MM.1S (cell line): ENCODE results near the gene ALDOA.

ENCODE experiments used
- DNase-seq: peaks from one replicate; pipeline ENCODE4 v3.0.0-alpha.2; 2015
- H2AFZ ChIP-seq: fragments of 300-600 bp; sonication (generic); 2 replicates; pipeline ENCODE4 v1.6.0; 2016; ENCODE audit warnings: antibody characterized with exemption, low read length
- H3F3A ChIP-seq: fragments of 300-600 bp; sonication (generic); 2 replicates; pipeline ENCODE4 v1.6.1; 2016; ENCODE audit warnings: mild to moderate bottlenecking, antibody characterized with exemption, low read length, moderate library complexity, mixed read lengths; ENCODE audit not compliant: insufficient read depth
- H3K27ac ChIP-seq: fragments of 300-600 bp; sonication (generic); 2 replicates; pipeline ENCODE4 v1.5.1; 2016; ENCODE audit warnings: mild to moderate bottlenecking, low read length
- H3K27me3 ChIP-seq: fragments of 300-600 bp; sonication (generic); replicated peaks from 2 replicates; pipeline ENCODE4 v1.6.0; 2016; ENCODE audit warnings: low read length; ENCODE audit not compliant: insufficient read depth
- H3K36me3 ChIP-seq: fragments of 300-600 bp; sonication (generic); replicated peaks from 2 replicates; pipeline ENCODE4 v1.6.1; 2016; ENCODE audit warnings: mild to moderate bottlenecking, low read length, mixed read lengths; ENCODE audit not compliant: insufficient read depth
- H3K4me1 ChIP-seq: fragments of 300-600 bp; sonication (generic); 2 replicates; pipeline ENCODE4 v1.6.1; 2016; ENCODE audit warnings: low read length, mixed read lengths
- H3K4me2 ChIP-seq: fragments of 300-600 bp; sonication (generic); 2 replicates; pipeline ENCODE4 v1.6.0; 2016; ENCODE audit warnings: low read depth, low read length
- H3K4me3 ChIP-seq: fragments of 300-600 bp; sonication (generic); 2 replicates; pipeline ENCODE4 v1.5.1; 2016; ENCODE audit warnings: low read length, mixed read lengths
- H3K79me2 ChIP-seq: fragments of 300-600 bp; sonication (generic); 2 replicates; pipeline ENCODE4 v1.6.1; 2016; ENCODE audit warnings: mixed run types, low read length, mixed read lengths
- H3K9ac ChIP-seq: fragments of 300-600 bp; sonication (generic); 2 replicates; pipeline ENCODE4 v1.6.1; 2016; ENCODE audit warnings: low read length, mixed read lengths
- H3K9me2 ChIP-seq: fragments of 300-600 bp; sonication (generic); replicated peaks from 2 replicates; pipeline ENCODE4 v1.6.1; 2016; ENCODE audit warnings: mild to moderate bottlenecking, low read length, mixed read lengths; ENCODE audit not compliant: insufficient read depth
- H3K9me3 ChIP-seq: fragments of 300-600 bp; sonication (generic); replicated peaks from 2 replicates; pipeline ENCODE4 v1.6.1; 2016; ENCODE audit warnings: mild to moderate bottlenecking, low read length, mixed read lengths; ENCODE audit not compliant: insufficient read depth
- H4K20me1 ChIP-seq: fragments of 300-600 bp; sonication (generic); 2 replicates; pipeline ENCODE4 v1.6.1; 2016; ENCODE audit warnings: mild to moderate bottlenecking, low read length, moderate library complexity, mixed read lengths; ENCODE audit not compliant: insufficient read depth
- CTCF ChIP-seq: fragments of 300-600 bp; sonication (generic); IDR thresholded peaks from 2 replicates; pipeline ENCODE4 v1.5.1; 2016; ENCODE audit warnings: antibody characterized with exemption, low read length, mixed read lengths
- EZH2 ChIP-seq: fragments of 300-600 bp; sonication (generic); optimal IDR thresholded peaks from 2 replicates; pipeline ENCODE3; 2017; ENCODE audit warnings: low read depth, mild to moderate bottlenecking, antibody characterized with exemption, low read length, mixed read lengths
- EZH2phosphoT487 ChIP-seq: fragments of 300-600 bp; sonication (generic); IDR thresholded peaks from 2 replicates; pipeline ENCODE4 v1.6.1; 2018; ENCODE audit warnings: antibody characterized with exemption, low read length

ALDOA gene

GRCh38 chr16:30027588-30028437, 37.7 kb upstream of the ALDOA start:
- Histone ChIP-seq H3F3A (no peaks in the 10 kb centered on the region), H2AFZ (no peak overlapping the region), H3K9me3 (no peaks in the 10 kb centered on the region), H3K9ac (no peak overlapping the region), H3K9me2 (no peaks in the 10 kb centered on the region), H3K36me3 (no peaks in the 10 kb centered on the region), H3K79me2 (no peaks in the 10 kb centered on the region), H3K4me1 (no peaks in the 10 kb centered on the region), H3K4me3 (no peak overlapping the region), H3K27me3 (peaks cover 95% of the 10 kb centered on the region), H3K27ac (no peak overlapping the region), H4K20me1 (no peaks in the 10 kb centered on the region), H3K4me2 (no peak overlapping the region)
- no peak for DNase-seq
- TF ChIP-seq EZH2 = no peak
- no peak for TF ChIP-seq EZH2phosphoT487
- TF ChIP-seq CTCF = no peak

- Histone ChIP-seq H3K4me3 (no peak overlapping the region), H3K36me3 (no peaks in the 10 kb centered on the region), H4K20me1 (no peaks in the 10 kb centered on the region), H3K9me3 (no peaks in the 10 kb centered on the region), H2AFZ (no peak overlapping the region), H3F3A (no peaks in the 10 kb centered on the region), H3K4me2 (no peak overlapping the region), H3K4me1 (no peaks in the 10 kb centered on the region), H3K9me2 (no peaks in the 10 kb centered on the region), H3K27ac (no peak overlapping the region), H3K27me3 (peaks cover 91% of the 10 kb centered on the region), H3K9ac (no peak overlapping the region), H3K79me2 (no peaks in the 10 kb centered on the region)
- peak; percentile 30 for DNase-seq
- no peak for TF ChIP-seq EZH2phosphoT487
These were observed 37.0 kb upstream of the ALDOA start for GRCh38 chr16:30028438-30029076.

GRCh38 chr16:30030011-30030685, 35.4 kb upstream of the ALDOA start:
- Histone ChIP-seq H3K9ac (no peak overlapping the region), H3K27me3 (peaks cover 75% of the 10 kb centered on the region), H3F3A (no peaks in the 10 kb centered on the region), H3K4me1 (no peaks in the 10 kb centered on the region), H3K9me2 (no peaks in the 10 kb centered on the region), H4K20me1 (no peaks in the 10 kb centered on the region), H2AFZ (no peak overlapping the region), H3K9me3 (no peaks in the 10 kb centered on the region), H3K36me3 (no peaks in the 10 kb centered on the region), H3K4me3 (no peak overlapping the region), H3K79me2 (no peaks in the 10 kb centered on the region), H3K4me2 (no peak overlapping the region), H3K27ac (no peak overlapping the region)
- DNase-seq = no peak
- TF ChIP-seq CTCF (no peak), EZH2phosphoT487 (no peak), EZH2 (peak; percentile 35)
